GM18498 (cell line): ENCODE measurements around the gene COPE.

Experiments used
- ATAC-seq: cut with Tn5 transposase; IDR thresholded peaks from one replicate; pipeline ENCODE4 v1.9.1; 2021; ENCODE audit warnings: mild to moderate bottlenecking, moderate library complexity; ENCODE audit not compliant: unreplicated experiment

Gene COPE

GRCh38 chr19:18853755-18854427, 65.3 kb downstream of the COPE start:
- no peak for ATAC-seq

DNA sequence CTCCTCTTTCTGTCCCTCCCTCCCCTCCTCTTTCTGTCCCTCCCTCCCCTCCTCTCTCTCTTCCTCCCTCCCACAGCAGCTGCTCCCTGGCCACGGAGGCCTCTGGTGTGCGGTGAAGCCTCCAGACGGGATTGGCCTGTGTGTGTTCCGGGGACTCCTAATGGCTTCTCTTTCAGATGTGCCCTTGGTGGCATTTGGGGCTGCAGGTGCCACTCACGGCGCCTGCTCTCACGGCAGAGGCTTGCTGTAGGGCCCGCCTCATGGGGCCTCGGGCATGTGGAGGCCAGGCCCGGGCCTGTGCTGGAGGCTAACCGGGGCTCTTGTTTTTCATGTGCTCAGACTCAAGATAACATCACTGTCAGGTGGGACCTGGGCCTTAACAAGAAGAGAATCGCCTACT, 66.5 kb downstream of the COPE start:
- no peak for ATAC-seq

DNA sequence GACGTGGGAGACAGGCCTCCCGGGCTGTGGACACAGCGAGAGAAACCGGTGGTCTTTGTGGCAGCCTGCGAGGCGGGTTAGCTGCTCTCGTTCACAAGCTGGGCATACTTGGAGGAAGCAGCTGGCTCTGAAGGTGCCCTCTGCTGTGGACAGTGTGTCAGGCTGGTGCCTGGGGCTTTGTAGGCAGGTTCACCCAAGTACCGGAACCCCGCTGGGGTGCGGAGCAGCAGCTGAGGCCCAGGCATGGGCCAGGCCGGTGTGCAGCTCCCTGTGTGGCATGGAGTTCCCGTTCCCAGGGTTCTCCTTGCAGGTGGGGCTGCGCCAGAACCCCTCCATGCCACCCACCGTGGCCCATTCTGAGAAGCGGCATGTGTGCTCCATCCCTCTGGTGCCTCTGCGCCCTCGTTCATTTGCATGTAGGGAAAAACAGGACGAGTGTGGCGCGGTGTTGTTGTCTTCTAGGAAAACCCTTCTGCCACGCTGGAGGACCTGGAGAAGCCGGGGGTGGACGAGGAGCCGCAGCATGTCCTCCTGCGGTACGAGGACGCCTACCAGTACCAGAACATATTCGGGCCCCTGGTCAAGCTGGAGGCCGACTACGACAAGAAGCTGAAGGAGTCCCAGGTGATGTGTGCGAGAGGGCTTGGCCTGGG, 67.4 kb downstream of the COPE start:
- ATAC-seq = no peak

DNA sequence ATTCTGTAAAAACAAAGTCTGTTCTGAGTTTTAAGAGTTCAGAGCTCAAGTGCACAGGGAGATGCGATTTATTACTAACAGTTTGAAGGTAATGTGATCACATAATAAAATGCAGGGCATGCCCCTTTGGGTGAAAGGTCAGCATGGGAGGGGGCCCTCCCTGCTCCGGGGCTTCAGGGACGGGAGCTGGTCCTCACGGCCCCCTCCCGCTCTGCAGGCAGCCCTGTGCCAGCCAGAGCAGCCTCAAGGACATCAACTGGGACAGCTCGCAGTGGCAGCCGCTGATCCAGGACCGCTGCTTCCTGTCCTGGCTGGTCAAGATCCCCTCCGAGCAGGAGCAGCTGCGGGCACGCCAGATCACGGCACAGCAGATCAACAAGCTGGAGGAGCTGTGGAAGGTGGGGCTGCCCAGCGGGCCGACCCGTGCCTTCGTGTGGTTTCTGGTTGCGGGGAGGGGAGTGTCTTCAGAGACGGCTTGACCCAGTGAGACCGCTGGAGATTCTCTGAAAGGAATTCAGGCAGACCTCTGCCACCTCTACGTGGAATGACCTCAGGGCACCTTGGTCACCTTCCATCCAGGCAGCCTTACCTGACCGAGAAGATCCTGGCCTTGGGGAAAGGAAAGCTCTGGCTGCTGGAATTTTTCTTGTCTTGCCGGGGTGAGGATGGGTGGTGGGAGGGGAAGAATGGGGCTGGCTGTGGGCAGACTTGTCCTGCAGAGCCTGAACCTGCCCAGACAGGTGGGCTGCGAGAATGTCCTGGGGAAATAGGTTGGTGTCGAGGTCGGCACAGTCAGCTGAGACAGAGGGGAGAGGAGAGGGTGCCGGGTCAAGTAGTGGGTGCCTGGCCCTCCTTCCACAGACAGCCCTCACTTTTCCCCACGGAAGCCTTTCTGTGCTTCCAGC, 68.5 kb downstream of the COPE start:
- no peak for ATAC-seq

DNA sequence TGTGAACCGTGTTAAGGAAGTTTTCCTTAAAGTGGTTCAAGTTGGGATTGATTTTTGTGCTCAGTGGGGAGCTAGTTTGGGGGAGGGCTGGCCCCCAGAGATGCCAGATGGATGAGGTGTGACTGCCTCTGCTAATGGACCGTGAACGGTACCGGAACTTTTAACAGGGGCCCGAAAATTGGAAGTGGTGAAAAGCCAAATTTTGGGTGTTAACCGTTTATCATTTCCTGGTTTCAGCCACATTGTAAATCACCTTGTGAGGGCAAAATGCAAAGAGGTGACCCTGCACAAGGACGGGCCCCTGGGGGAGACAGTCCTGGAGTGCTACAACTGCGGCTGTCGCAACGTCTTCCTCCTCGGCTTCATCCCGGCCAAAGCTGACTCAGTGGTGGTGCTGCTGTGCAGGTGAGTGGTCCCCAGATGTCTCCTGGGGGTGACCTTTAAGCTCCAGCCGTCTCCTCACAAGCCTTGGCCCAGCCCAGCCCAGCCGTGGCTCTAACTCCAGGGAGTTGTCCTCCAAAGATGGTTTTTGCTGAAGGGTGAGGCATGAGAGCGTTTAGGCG, 69.3 kb downstream of the COPE start:
- no peak for ATAC-seq
